ENCODE results near the gene UVRAG.

UVRAG gene

DNA sequence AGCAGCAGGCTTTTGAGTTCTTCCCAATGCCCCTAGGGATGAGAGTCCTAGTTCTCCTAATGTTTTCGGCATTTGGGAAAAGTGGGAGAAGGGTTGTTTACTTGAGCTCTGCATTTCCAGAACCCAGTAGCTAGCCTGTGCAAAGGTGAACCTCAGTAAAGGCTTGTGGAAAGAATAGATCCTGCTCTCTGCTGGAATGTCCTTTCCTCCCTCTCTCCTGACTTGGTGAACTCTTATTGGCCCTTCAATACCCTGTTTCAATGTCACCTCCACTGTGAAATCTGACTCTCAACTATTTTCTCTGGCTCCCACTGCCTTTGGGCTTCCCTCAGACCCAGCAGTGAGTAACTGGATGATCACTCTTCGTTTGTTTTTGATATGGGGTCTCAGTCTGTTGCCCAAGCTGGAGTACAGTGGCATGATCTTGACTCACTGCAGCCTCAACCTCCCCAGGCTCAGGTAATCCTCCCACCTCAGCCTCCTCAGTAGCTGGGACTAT is 2.4 kb upstream of the UVRAG start:
- H3K4me3 ChIP-seq (replicated peaks in 1 of 2; ENCODE audit: low read depth in 2 of 2, low read length in 2 of 2) = no peak overlapping the region
- TF ChIP-seq, protein P1, sequence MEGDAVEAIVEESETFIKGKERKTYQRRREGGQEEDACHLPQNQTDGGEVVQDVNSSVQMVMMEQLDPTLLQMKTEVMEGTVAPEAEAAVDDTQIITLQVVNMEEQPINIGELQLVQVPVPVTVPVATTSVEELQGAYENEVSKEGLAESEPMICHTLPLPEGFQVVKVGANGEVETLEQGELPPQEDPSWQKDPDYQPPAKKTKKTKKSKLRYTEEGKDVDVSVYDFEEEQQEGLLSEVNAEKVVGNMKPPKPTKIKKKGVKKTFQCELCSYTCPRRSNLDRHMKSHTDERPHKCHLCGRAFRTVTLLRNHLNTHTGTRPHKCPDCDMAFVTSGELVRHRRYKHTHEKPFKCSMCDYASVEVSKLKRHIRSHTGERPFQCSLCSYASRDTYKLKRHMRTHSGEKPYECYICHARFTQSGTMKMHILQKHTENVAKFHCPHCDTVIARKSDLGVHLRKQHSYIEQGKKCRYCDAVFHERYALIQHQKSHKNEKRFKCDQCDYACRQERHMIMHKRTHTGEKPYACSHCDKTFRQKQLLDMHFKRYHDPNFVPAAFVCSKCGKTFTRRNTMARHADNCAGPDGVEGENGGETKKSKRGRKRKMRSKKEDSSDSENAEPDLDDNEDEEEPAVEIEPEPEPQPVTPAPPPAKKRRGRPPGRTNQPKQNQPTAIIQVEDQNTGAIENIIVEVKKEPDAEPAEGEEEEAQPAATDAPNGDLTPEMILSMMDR (IDR thresholded peaks at IDR 0.05; ENCODE audit: low read depth, low read length) = no peak
- peak in 1 of 2 donors; percentile 25 for DNase-seq (ENCODE audit: low read depth in 2 of 2)

DNA sequence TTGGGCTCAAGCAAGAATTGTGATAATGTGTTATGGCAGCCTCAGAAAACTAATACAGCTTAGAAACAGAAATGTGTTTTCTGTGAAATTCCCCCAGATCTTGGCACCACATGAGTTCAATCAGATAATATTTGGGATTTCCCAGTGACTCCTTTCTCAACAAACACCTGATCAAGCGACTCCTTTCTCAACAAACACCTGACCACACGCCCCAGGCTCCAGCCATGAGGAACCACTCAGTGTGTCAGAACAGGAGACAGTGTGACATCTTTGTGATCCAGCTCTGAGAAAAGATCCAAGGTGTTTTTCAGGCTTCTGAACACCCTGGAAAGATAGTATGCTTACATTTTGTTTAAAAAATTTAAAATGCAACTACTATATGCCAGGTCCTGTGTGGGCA is 1.9 kb upstream of the UVRAG start:
- peak in 1 of 2 donors; percentile 39 for DNase-seq (ENCODE audit: low read depth in 2 of 2)
- H3K4me3 ChIP-seq (replicated peaks in 1 of 2; ENCODE audit: low read depth in 2 of 2, low read length in 2 of 2) = no peak overlapping the region
- TF ChIP-seq, protein P1 (IDR thresholded peaks at IDR 0.05; ENCODE audit: low read depth, low read length) = no peak

GRCh38 chr11:75813622-75814039 is 1.4 kb upstream of the UVRAG start:
- H3K4me3 ChIP-seq (replicated peaks in 1 of 2; ENCODE audit: low read depth in 2 of 2, low read length in 2 of 2) = peak overlapping the region in 1 of 2 donors; percentile 84
- TF ChIP-seq, protein P1 (IDR thresholded peaks at IDR 0.05; ENCODE audit: low read depth, low read length) = no peak
- peak; percentile 37 to 90 for DNase-seq (ENCODE audit: low read depth in 2 of 2)

- H3K4me3 ChIP-seq (replicated peaks in 1 of 2; ENCODE audit: low read depth in 2 of 2, low read length in 2 of 2) = peak overlapping the region; percentile 84 to 86
- no peak for DNase-seq (ENCODE audit: low read depth in 2 of 2)
- TF ChIP-seq, protein P1 (IDR thresholded peaks at IDR 0.05; ENCODE audit: low read depth, low read length) = no peak
These were observed 690 bp upstream of the UVRAG start for GRCh38 chr11:75814363-75814676.

- TF ChIP-seq, protein P1 (IDR thresholded peaks at IDR 0.05; ENCODE audit: low read depth, low read length) = no peak
- DNase-seq (ENCODE audit: low read depth in 2 of 2) = peak in 1 of 2 donors; percentile 41
- H3K4me3 ChIP-seq (replicated peaks in 1 of 2; ENCODE audit: low read depth in 2 of 2, low read length in 2 of 2) = peak overlapping the region; percentile 84 to 86
These were observed 547 bp downstream of the UVRAG start for GRCh38 chr11:75815345-75816168.

DNA sequence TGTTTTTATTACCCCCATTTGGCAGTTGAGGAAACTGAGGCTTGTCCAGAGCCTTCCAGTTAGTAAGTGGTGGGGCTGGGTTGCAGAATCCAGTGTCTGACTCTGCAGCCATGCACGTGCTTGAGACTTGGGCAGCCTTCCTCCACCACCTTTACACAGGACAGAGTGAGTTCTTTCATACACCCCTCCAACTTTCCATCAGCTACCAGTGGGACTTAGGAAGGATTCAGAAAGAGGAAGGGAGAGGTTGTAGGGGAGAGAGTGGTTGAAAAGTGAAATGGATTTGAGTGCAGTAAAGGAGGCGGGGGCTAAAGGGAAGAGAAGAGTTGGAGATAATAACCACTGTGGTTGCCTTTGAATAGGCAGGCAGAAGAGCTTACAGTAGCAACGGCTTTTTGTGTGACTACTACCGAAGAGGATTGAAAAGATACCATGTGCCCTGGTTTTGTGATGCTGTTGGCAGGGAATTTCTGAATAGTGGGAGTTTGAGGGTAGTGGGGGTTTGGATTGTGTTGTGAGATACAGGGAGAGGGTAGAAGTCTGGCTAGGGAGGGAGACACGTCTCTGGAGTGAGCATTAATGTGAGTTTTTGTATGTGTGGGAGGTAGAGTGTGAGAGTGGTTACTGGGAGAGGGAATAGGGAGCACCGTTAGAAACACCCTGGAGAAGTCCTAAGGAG is 1.7 kb downstream of the UVRAG start:
- peak; percentile 18 to 21 for DNase-seq (ENCODE audit: low read depth in 2 of 2)
- TF ChIP-seq, protein P1 (IDR thresholded peaks at IDR 0.05; ENCODE audit: low read depth, low read length) = no peak
- peak overlapping the region; percentile 84 to 86 for H3K4me3 ChIP-seq (replicated peaks in 1 of 2; ENCODE audit: low read depth in 2 of 2, low read length in 2 of 2)

Measured in cardiac fibroblast (primary cell).